NK-92 (cell line): ENCODE data around the gene PCDHA10.
"Not testable (repeated sequence)": the region's sequence is repeated elsewhere in the genome, so short reads cannot be mapped to it uniquely, and the experiment has no call there.

ENCODE experiments used
- DNase-seq: peaks from one replicate; lab custom pipeline; 2025; ENCODE audit not compliant: unreplicated experiment; lab: John Stamatoyannopoulos, UW

PCDHA10 gene

GRCh38 chr5:140840978-140841962 lies 14.4 kb upstream of the PCDHA10 start, which contains the start of gene PCDHA8:
Gene PCDHA8, plus strand, starts transcription at chr5:140841187. Its CDS starts 135 bp downstream, at chr5:140841322.
- DNase-seq: no peak

GRCh38 chr5:140842798-140843733 lies 12.6 kb upstream of the PCDHA10 start:
- DNase-seq: no peak

- not testable (repeated sequence) for DNase-seq
These were observed 7.3 kb upstream of the PCDHA10 start, which contains the start of gene PCDHA9 for GRCh38 chr5:140848139-140849102. Gene PCDHA9, plus strand, starts transcription at chr5:140848382. Its CDS starts 114 bp downstream, at chr5:140848496.

GRCh38 chr5:140849831-140850634 lies 5.7 kb upstream of the PCDHA10 start:
- DNase-seq: not testable (repeated sequence)

GRCh38 chr5:140857177-140857986 lies 1.7 kb downstream of the PCDHA10 start:
- no peak for DNase-seq

GRCh38 chr5:140857987-140858240 lies 2.2 kb downstream of the PCDHA10 start:
- no peak for DNase-seq

GRCh38 chr5:140862441-140863295 lies 7.0 kb downstream of the PCDHA10 start:
- DNase-seq: no peak

GRCh38 chr5:140868721-140869554 lies 13.2 kb downstream of the PCDHA10 start, which contains the start of gene PCDHA11:
Gene PCDHA11, plus strand, starts transcription at chr5:140868957. Its CDS starts 147 bp downstream, at chr5:140869104.
- DNase-seq: no peak

GRCh38 chr5:140869555-140869886 lies 13.8 kb downstream of the PCDHA10 start:
- no peak for DNase-seq

GRCh38 chr5:140870221-140871201 lies 14.8 kb downstream of the PCDHA10 start:
- DNase-seq: no peak

- no peak for DNase-seq
These were observed 19.7 kb downstream of the PCDHA10 start, which contains the start of gene PCDHA12 for GRCh38 chr5:140875085-140876065. Gene PCDHA12, plus strand, starts transcription at chr5:140875308. Its CDS starts 165 bp downstream, at chr5:140875473.

- not testable (repeated sequence) for DNase-seq
These were observed 21.0 kb downstream of the PCDHA10 start for GRCh38 chr5:140876541-140877261.

- DNase-seq: no peak
These were observed 21.5 kb downstream of the PCDHA10 start for GRCh38 chr5:140877262-140877581.
